ENCODE results near the gene MAGEA11. TPM values are rescaled to one million over a fixed set of nuclear protein-coding genes. Genes with fewer than 3 reads are reported as not detected.
"Not testable (repeated sequence)": the region's sequence is repeated elsewhere in the genome, so short reads cannot be mapped to it uniquely, and the experiment has no call there.

MAGEA11 gene
- total RNA-seq (not detected), total RNA-seq (0 to 0.13 (median 0) reads per million in 172 experiments)
- polyA plus RNA-seq (2013, experiment 1 of 2), result not detected
- not detected for polyA plus RNA-seq (2013, experiment 2 of 2)

GRCh38 chrX:149711545-149712236 lies at the start of gene MAGEA11:
TSS of gene MAGEA11 (plus strand) at chrX:149712060. CDS start at chrX:149713160, 1,100 bp downstream.
- Histone ChIP-seq H3K4me3 (ENCODE audit: low read length) (no peak within 1 kb of the TSS), H3K27me3 (ENCODE audit: control insufficient read depth in 1 of 2, insufficient read depth in 2 of 2, low read length in 2 of 2) (no peaks in the 10 kb centered on the region), H3K36me3 (ENCODE audit: insufficient read depth, low read length) (no peaks in the 10 kb centered on the region), H3K4me1 (ENCODE audit: insufficient read depth, low read length) (no peaks in the 10 kb centered on the region), H3K9me3 (ENCODE audit: control insufficient read depth in 1 of 2, insufficient read depth in 1 of 2, low read length in 2 of 2) (no peaks in the 10 kb centered on the region), H3K27ac (ENCODE audit: low read depth in 1 of 2, low read length in 2 of 2) (no peak within 1 kb of the TSS)
- TF ChIP-seq CTCF (IDR thresholded peaks at IDR 0.05), result no peak
- no peak within 1 kb of the TSS for H3K27ac Mint-ChIP-seq
- CTCF ChIA-PET, result no interaction called here
- no peaks in the 10 kb centered on the region for H3K4me1 Mint-ChIP-seq (ENCODE audit: low read depth)
- H3K9me3 Mint-ChIP-seq, result no peaks in the 10 kb centered on the region
- POLR2A ChIA-PET, result no interaction called here
- ATAC-seq (ENCODE audit: poor library complexity) (no peak), DNase-seq (no peak)
- no peak within 1 kb of the TSS for H3K4me3 Mint-ChIP-seq
- H3K27me3 Mint-ChIP-seq, result no peaks in the 10 kb centered on the region
- intact Hi-C loops (cut with DNase I, micrococcal nuclease), result no loop called here
- no peaks in the 10 kb centered on the region for H3K36me3 Mint-ChIP-seq (ENCODE audit: low read depth)

- H3K4me1 Mint-ChIP-seq (ENCODE audit: low read depth); H3K4me3 Mint-ChIP-seq; intact Hi-C loops (cut with DNase I, micrococcal nuclease); CTCF ChIA-PET; H3K27me3 ChIP-seq (ENCODE audit: control insufficient read depth in 1 of 2, insufficient read depth in 2 of 2, low read length in 2 of 2); H3K9me3 Mint-ChIP-seq; H3K27me3 Mint-ChIP-seq; H3K27ac ChIP-seq (ENCODE audit: low read depth in 1 of 2, low read length in 2 of 2); POLR2A ChIA-PET; H3K27ac Mint-ChIP-seq; H3K4me1 ChIP-seq (ENCODE audit: insufficient read depth, low read length); DNase-seq; H3K36me3 ChIP-seq (ENCODE audit: insufficient read depth, low read length); H3K36me3 Mint-ChIP-seq (ENCODE audit: low read depth); ATAC-seq (ENCODE audit: poor library complexity); H3K4me3 ChIP-seq (ENCODE audit: low read length); H3K9me3 ChIP-seq (ENCODE audit: control insufficient read depth in 1 of 2, insufficient read depth in 1 of 2, low read length in 2 of 2): not testable (repeated sequence)
These were observed 36.8 kb upstream of the MAGEA11 start for GRCh38 chrX:149675088-149675487.

GRCh38 chrX:149675554-149675953 lies 36.3 kb upstream of the MAGEA11 start:
- H3K27ac Mint-ChIP-seq; H3K4me3 Mint-ChIP-seq; H3K27ac ChIP-seq (ENCODE audit: low read depth in 1 of 2, low read length in 2 of 2); intact Hi-C loops (cut with DNase I, micrococcal nuclease); DNase-seq; H3K27me3 Mint-ChIP-seq; H3K27me3 ChIP-seq (ENCODE audit: control insufficient read depth in 1 of 2, insufficient read depth in 2 of 2, low read length in 2 of 2); H3K4me1 ChIP-seq (ENCODE audit: insufficient read depth, low read length); H3K4me3 ChIP-seq (ENCODE audit: low read length); ATAC-seq (ENCODE audit: poor library complexity); H3K4me1 Mint-ChIP-seq (ENCODE audit: low read depth); H3K36me3 Mint-ChIP-seq (ENCODE audit: low read depth); H3K9me3 Mint-ChIP-seq; POLR2A ChIA-PET; H3K36me3 ChIP-seq (ENCODE audit: insufficient read depth, low read length); CTCF ChIA-PET; H3K9me3 ChIP-seq (ENCODE audit: control insufficient read depth in 1 of 2, insufficient read depth in 1 of 2, low read length in 2 of 2): not testable (repeated sequence)

- ATAC-seq (ENCODE audit: poor library complexity); H3K9me3 Mint-ChIP-seq; intact Hi-C loops (cut with DNase I, micrococcal nuclease); H3K4me3 Mint-ChIP-seq; H3K36me3 ChIP-seq (ENCODE audit: insufficient read depth, low read length); POLR2A ChIA-PET; H3K36me3 Mint-ChIP-seq (ENCODE audit: low read depth); H3K27ac ChIP-seq (ENCODE audit: low read depth in 1 of 2, low read length in 2 of 2); H3K27ac Mint-ChIP-seq; DNase-seq; H3K27me3 Mint-ChIP-seq; H3K9me3 ChIP-seq (ENCODE audit: control insufficient read depth in 1 of 2, insufficient read depth in 1 of 2, low read length in 2 of 2); CTCF ChIA-PET; H3K27me3 ChIP-seq (ENCODE audit: control insufficient read depth in 1 of 2, insufficient read depth in 2 of 2, low read length in 2 of 2); H3K4me3 ChIP-seq (ENCODE audit: low read length); H3K4me1 Mint-ChIP-seq (ENCODE audit: low read depth); H3K4me1 ChIP-seq (ENCODE audit: insufficient read depth, low read length): not testable (repeated sequence)
These were observed 32.6 kb upstream of the MAGEA11 start for GRCh38 chrX:149679164-149679678.
